Measurements from ENCODE around the gene TGFB1.

The TGFB1 gene

GRCh38 chr19:41319500-41320184 lies 34.1 kb downstream of the TGFB1 start:
- no peak for TF ChIP-seq CTCF (IDR thresholded peaks at IDR 0.05; ENCODE audit: control insufficient read depth, insufficient read depth, low read depth, low read length, missing control alignments)
- DNase-seq (ENCODE audit: low read depth): no peak
- H3K4me3 ChIP-seq (ENCODE audit: control insufficient read depth, low read depth, low read length): no peak overlapping the region

GRCh38 chr19:41318696-41319499 lies 34.8 kb downstream of the TGFB1 start:
- H3K4me3 ChIP-seq (ENCODE audit: control insufficient read depth, low read depth, low read length): no peak overlapping the region
- TF ChIP-seq CTCF (IDR thresholded peaks at IDR 0.05; ENCODE audit: control insufficient read depth, insufficient read depth, low read depth, low read length, missing control alignments): no peak
- DNase-seq (ENCODE audit: low read depth): no peak

- H3K4me3 ChIP-seq (ENCODE audit: control insufficient read depth, low read depth, low read length): no peak overlapping the region
- no peak for DNase-seq (ENCODE audit: low read depth)
- TF ChIP-seq CTCF (IDR thresholded peaks at IDR 0.05; ENCODE audit: control insufficient read depth, insufficient read depth, low read depth, low read length, missing control alignments): no peak
Observed at GRCh38 chr19:41316306-41316920, 37.3 kb downstream of the TGFB1 start.

- DNase-seq (ENCODE audit: low read depth): no peak
- no peak for TF ChIP-seq CTCF (IDR thresholded peaks at IDR 0.05; ENCODE audit: control insufficient read depth, insufficient read depth, low read depth, low read length, missing control alignments)
- no peak overlapping the region for H3K4me3 ChIP-seq (ENCODE audit: control insufficient read depth, low read depth, low read length)
Observed at GRCh38 chr19:41311613-41312012, 42.1 kb downstream of the TGFB1 start.

- TF ChIP-seq CTCF (IDR thresholded peaks at IDR 0.05; ENCODE audit: control insufficient read depth, insufficient read depth, low read depth, low read length, missing control alignments): no peak
- no peak for DNase-seq (ENCODE audit: low read depth)
- peak overlapping the region; percentile 85 for H3K4me3 ChIP-seq (ENCODE audit: control insufficient read depth, low read depth, low read length)
Observed at GRCh38 chr19:41311072-41311471, 42.6 kb downstream of the TGFB1 start.

- peak within 1 kb of the TSS; percentile 85 for H3K4me3 ChIP-seq (ENCODE audit: control insufficient read depth, low read depth, low read length)
- DNase-seq (ENCODE audit: low read depth): no peak
- TF ChIP-seq CTCF (IDR thresholded peaks at IDR 0.05; ENCODE audit: control insufficient read depth, insufficient read depth, low read depth, low read length, missing control alignments): no peak
Observed at GRCh38 chr19:41310033-41310831, 43.5 kb downstream of the TGFB1 start, which contains the start of gene CCDC97. CCDC97 (plus strand) TSS chr19:41310172; CDS start chr19:41310311, 139 bp downstream.

Data from AG09309 (cell line).